Cardiac muscle cell (in vitro differentiated cells and primary cell): Measurements from ENCODE around the gene COPB1. TPM values are rescaled to one million over a fixed set of nuclear protein-coding genes. Genes with fewer than 3 reads are reported as not detected.
"Not testable (repeated sequence)": the region's sequence is repeated elsewhere in the genome, so short reads cannot be mapped to it uniquely, and the experiment has no call there.

Experiments
- DNase-seq, 2 donors: peaks; one replicate each; pipeline versions ENCODE4 v3.0.0 to v3.0.0-alpha.2; 2010 to 2017; ENCODE audit warnings: low read depth in 1 of 2, low spot score in 1 of 2
- H3K27ac ChIP-seq: fragments of 200-600 bp; sonication (generic); 2 replicates; pipeline ENCODE4 v1.5.1; 2016
- H3K27me3 ChIP-seq: fragments of 200-600 bp; sonication (generic); 2 replicates; pipeline ENCODE4 v1.6.0; 2016; ENCODE audit warnings: control low read depth
- H3K36me3 ChIP-seq: fragments of 200-600 bp; sonication (generic); 2 replicates; pipeline ENCODE4 v1.5.1; 2016; ENCODE audit warnings: control low read depth
- H3K4me1 ChIP-seq: fragments of 200-600 bp; sonication (generic); 2 replicates; pipeline ENCODE4 v1.8.1; 2017; ENCODE audit warnings: low read depth, mild to moderate bottlenecking, mixed run types
- H3K4me3 ChIP-seq: fragments of 200-600 bp; sonication (generic); 2 replicates; pipeline ENCODE4 v1.5.1; 2016; ENCODE audit warnings: mild to moderate bottlenecking
- H3K9me3 ChIP-seq: fragments of 200-600 bp; sonication (generic); 2 replicates; pipeline ENCODE4 v1.5.1; 2017; ENCODE audit warnings: low read depth, mild to moderate bottlenecking, control low read depth
- polyA plus RNA-seq: library from polyadenylated mRNA; unstranded; fragments of >200 nt; fragmentation: Nextera tagmentation; extraction: Ambion mirVana; gene quantifications from 2 replicates; pipeline ENCODE4 v1.2.1, GENCODE V29; 2016
- total RNA-seq: library from RNA; depleted of rRNA; stranded (reverse); fragments of >200 nt; gene quantifications from 2 replicates; pipeline ENCODE4 v1.2.3, GENCODE V29; 2016
- TF ChIP-seq, protein P1 (sequence below): IDR thresholded peaks from 2 replicates; pipeline ENCODE4 v1.5.1; 2012; ENCODE audit warnings: low read depth, mild to moderate bottlenecking, low read length

Gene COPB1
- total and polyA plus RNA-seq, 2 experiments from 2014 or later = 79.2 to 81.7 TPM

DNA sequence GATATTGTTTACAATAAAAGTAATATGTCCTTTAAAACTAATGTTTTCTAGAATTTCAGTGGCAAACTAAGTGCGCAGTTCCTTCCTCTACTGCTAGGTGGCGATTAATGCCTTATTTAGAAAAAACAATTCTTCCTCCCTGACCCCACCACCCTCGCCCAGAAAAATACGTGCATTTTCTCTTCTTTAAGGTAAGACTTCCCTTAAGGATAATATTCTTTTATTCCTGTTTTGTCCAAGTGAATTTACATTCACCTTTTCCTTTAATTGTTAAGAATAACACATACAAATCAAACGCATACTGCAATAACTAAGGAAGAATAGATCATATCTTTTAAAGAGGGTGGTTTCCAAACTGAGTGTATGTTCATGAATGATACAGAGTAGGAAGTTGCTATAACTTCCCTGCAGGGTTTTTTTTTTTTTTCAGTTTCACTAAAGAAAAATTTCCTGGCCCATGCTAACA is 37.6 kb upstream of the COPB1 start:
- DNase-seq = peak; percentile 38 to 67
- Histone ChIP-seq H3K4me1 (no peaks in the 10 kb centered on the region), H3K27ac (no peak overlapping the region), H3K27me3 (no peaks in the 10 kb centered on the region), H3K4me3 (no peak overlapping the region), H3K9me3 (no peaks in the 10 kb centered on the region), H3K36me3 (no peaks in the 10 kb centered on the region)
- TF ChIP-seq, protein P1, sequence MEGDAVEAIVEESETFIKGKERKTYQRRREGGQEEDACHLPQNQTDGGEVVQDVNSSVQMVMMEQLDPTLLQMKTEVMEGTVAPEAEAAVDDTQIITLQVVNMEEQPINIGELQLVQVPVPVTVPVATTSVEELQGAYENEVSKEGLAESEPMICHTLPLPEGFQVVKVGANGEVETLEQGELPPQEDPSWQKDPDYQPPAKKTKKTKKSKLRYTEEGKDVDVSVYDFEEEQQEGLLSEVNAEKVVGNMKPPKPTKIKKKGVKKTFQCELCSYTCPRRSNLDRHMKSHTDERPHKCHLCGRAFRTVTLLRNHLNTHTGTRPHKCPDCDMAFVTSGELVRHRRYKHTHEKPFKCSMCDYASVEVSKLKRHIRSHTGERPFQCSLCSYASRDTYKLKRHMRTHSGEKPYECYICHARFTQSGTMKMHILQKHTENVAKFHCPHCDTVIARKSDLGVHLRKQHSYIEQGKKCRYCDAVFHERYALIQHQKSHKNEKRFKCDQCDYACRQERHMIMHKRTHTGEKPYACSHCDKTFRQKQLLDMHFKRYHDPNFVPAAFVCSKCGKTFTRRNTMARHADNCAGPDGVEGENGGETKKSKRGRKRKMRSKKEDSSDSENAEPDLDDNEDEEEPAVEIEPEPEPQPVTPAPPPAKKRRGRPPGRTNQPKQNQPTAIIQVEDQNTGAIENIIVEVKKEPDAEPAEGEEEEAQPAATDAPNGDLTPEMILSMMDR = peak; percentile 81

DNA sequence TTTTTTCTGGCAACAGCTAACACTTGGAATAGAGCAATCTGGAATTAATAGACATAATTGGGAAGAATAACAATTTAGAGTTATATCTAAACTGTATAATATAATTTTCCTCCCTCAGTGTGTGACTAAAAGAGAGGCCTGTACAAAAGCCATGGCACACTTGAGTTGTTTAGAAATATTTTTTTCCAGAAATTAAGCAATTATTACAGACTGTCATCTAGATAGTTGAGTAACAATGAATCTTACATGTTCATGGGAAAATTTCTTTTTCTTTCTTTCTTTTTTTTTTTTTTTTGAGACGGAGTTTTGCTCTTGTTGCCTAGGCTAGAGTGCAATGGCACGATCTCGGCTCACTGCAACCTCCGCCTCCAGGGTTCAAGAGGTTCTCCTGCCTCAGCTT is 35.6 kb upstream of the COPB1 start:
- DNase-seq, H3K27me3 ChIP-seq, H3K36me3 ChIP-seq, H3K9me3 ChIP-seq, H3K4me3 ChIP-seq, H3K27ac ChIP-seq, H3K4me1 ChIP-seq: not testable (repeated sequence)

DNA sequence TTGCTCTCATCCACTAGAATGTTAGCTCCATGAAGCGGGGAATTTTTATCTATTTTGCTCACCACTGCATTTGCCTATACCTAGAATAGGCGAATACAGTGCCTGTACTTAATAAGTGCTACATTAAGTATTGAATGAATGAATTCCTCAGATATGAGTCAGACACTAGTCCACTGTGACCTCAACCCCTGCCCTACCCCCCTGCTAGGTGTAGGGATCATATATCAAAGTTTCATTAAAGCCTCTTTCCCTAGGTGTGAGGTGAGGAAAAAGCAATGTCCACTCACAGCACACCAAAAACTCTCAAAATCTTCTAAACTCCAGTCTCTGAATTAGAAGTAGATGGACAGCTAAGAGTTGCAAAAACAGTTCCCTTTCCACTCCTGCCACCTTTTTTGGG is 30.3 kb upstream of the COPB1 start:
- TF ChIP-seq, protein P1 = no peak
- DNase-seq = no peak

DNA sequence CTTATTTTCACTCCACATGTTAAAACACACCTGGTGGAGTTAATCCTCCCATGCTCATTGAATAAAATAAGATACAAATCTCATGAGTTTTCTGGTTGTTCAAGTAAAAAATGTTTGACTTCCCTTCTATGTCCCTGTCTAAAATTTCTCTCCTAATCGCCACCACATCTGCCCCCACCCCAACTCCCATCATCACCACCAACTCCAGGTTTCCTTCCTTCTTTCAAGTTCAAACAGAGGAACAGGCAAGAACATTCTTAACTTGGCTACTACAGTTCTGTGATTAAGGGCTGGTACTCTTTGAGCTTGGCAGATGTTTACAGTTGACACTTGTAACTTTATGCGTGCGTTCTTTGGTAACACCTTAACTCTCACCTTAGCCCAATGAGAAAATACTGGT is 29.7 kb upstream of the COPB1 start:
- no peak overlapping the region for H3K27ac ChIP-seq
- no peaks in the 10 kb centered on the region for H3K9me3 ChIP-seq
- H3K27me3 ChIP-seq = no peaks in the 10 kb centered on the region
- no peak overlapping the region for H3K4me3 ChIP-seq
- H3K36me3 ChIP-seq = no peaks in the 10 kb centered on the region
- H3K4me1 ChIP-seq = no peaks in the 10 kb centered on the region
- TF ChIP-seq, protein P1 = no peak
- no peak for DNase-seq

More for the DNA sequence above, 30.3 kb upstream of the COPB1 start:
- H3K9me3 ChIP-seq = no peaks in the 10 kb centered on the region
- H3K36me3 ChIP-seq = no peaks in the 10 kb centered on the region
- H3K4me1 ChIP-seq = no peaks in the 10 kb centered on the region
- no peak overlapping the region for H3K27ac ChIP-seq
- H3K27me3 ChIP-seq = no peaks in the 10 kb centered on the region
- no peak overlapping the region for H3K4me3 ChIP-seq

DNA sequence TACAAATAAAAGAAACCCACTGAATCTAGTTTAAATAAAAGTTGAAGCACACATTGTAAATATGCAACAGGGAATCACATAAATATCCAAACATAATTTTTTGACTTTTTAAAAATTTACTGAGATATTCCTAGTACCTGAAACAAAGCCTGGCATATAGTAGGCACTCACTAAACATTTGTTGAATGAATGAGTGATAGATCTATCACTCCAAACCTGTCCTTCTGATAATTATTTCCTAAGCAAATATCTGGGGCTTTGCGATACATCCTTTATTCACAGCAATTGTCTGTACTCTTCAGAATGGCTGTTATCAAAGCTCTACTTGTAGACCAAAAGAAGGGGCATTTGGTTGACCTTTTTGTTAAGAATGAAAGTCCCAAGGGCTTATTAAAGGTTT is 23.2 kb upstream of the COPB1 start:
- DNase-seq = no peak
- Histone ChIP-seq H3K4me3 (no peak overlapping the region), H3K27ac (no peak overlapping the region), H3K36me3 (peaks cover 4% of the 10 kb centered on the region), H3K9me3 (no peaks in the 10 kb centered on the region), H3K4me1 (peaks cover 8% of the 10 kb centered on the region), H3K27me3 (no peaks in the 10 kb centered on the region)
- TF ChIP-seq, protein P1 = no peak

DNA sequence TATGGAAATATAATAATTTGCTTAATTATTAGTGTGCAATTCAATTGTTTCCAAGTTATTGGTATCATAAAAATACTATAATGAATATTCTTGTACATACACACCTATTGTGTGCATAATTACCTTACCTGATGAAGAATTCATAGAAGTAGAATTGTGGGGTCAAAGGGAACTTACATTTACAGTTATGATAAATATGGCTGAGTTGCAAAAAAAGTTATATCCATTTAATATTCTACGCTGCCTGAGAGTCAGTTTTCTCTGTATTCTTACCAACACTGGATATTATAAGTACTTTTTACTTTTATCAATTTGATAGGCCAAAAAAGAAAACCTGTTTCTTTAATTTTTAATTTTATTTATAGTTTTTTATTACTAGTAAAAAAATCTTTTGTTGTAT is 22.6 kb upstream of the COPB1 start:
- peaks cover 10% of the 10 kb centered on the region for H3K36me3 ChIP-seq
- H3K4me3 ChIP-seq = no peak overlapping the region
- H3K27ac ChIP-seq = no peak overlapping the region
- no peak for DNase-seq
- H3K9me3 ChIP-seq = no peaks in the 10 kb centered on the region
- no peaks in the 10 kb centered on the region for H3K27me3 ChIP-seq
- TF ChIP-seq, protein P1 = no peak
- peaks cover 8% of the 10 kb centered on the region for H3K4me1 ChIP-seq
